ENCODE results near the gene WDR54. TPM values are rescaled to one million over a fixed set of nuclear protein-coding genes. Genes with fewer than 3 reads are reported as not detected.

The WDR54 gene
- total RNA-seq, 2 donors from 2014 or later: 6.1 to 6.2 TPM

DNA sequence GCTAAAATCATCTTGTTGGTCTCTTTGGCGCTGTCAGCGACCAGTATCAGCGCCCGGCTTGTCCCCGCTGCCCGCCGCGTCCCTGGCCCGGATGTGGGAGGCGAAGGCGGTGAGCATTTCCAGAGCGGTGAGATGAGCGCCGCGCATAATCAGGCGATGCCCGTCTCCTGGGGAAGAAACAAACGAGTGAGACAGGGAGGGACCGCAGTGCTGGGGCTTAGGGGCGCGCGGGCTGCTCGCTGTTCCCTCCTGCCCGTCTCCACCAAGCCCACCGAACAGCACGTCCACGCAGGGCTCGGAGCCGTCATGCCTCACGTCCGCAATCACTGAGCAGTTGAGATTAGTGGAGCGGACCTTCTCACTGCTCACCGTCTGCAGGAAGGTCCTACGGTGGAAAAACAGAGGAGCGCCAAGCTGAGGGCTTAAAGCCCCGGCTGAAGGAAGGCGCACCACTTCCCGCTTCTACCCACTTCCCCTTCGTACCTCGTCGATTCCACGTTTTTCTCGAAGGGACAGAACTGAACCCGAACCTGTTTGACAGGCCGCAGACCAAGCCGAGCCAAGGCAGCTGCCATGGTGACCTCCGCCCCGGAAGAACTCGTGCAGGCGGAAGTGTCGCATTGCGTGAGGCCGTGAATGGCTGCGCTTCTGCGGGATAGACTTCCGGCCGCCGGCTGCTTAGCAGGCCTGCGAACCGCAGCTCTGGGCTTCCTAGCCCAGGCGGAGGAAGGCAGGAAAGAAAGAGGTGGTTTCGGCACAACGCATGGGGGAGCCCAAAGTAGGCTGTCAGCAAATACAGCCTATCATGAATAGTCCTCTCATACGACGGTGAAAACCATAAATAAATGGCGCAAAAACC is 50.8 kb downstream of the WDR54 start, which contains the start of gene MRPL53:
TSS of gene MRPL53 (minus strand) at position 595 of the 859 bp plus-strand sequence. CDS start at position 575, 20 bp downstream.
- Histone ChIP-seq H3K27me3 (replicated peaks; ENCODE audit: insufficient read depth) (no peaks in the 10 kb centered on the region), H3K9me3 (no peaks in the 10 kb centered on the region), H3K36me3 (peaks cover 6% of the 10 kb centered on the region), H3K4me1 (ENCODE audit: control insufficient read depth in 1 of 2, low read depth in 2 of 2) (peaks cover 13 to 16% of the 10 kb centered on the region in 2 donors), H3K4me3 (peak within 1 kb of the TSS; percentile 72), H3K27ac (peak within 1 kb of the TSS; percentile 86 to 90)
- DNase-seq (ENCODE audit: low spot score) (peak; percentile 74), ATAC-seq (ENCODE audit: insufficient number of reproducible peaks, low FRiP score, low read depth) (peak; percentile 76)
- no peak for TF ChIP-seq CTCF (IDR thresholded peaks at IDR 0.05)

DNA sequence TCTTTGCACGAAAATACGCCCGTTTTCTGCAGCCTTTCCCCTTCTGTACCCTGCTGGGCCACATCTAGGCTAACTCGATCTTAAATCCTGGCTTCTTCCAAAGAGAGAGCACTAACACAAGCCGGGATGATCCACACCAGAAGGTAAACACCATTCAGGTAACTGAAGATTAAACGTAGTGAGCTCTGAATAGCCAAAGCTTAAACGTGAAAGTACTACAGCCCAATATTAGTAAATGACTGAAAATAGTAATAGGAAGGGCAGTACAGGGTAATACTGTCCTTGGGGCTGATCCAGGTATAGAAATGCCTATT is 51.4 kb downstream of the WDR54 start:
- H3K27me3 ChIP-seq (replicated peaks; ENCODE audit: insufficient read depth): no peaks in the 10 kb centered on the region
- H3K36me3 ChIP-seq: peaks cover 6% of the 10 kb centered on the region
- no peak for ATAC-seq (ENCODE audit: insufficient number of reproducible peaks, low FRiP score, low read depth)
- H3K9me3 ChIP-seq: no peaks in the 10 kb centered on the region
- peak overlapping the region; percentile 86 to 90 for H3K27ac ChIP-seq
- TF ChIP-seq CTCF (IDR thresholded peaks at IDR 0.05): no peak
- peak overlapping the region; percentile 72 for H3K4me3 ChIP-seq
- no peak for DNase-seq (ENCODE audit: low spot score)
- peaks cover 13 to 16% of the 10 kb centered on the region in 2 donors for H3K4me1 ChIP-seq (ENCODE audit: control insufficient read depth in 1 of 2, low read depth in 2 of 2)

DNA sequence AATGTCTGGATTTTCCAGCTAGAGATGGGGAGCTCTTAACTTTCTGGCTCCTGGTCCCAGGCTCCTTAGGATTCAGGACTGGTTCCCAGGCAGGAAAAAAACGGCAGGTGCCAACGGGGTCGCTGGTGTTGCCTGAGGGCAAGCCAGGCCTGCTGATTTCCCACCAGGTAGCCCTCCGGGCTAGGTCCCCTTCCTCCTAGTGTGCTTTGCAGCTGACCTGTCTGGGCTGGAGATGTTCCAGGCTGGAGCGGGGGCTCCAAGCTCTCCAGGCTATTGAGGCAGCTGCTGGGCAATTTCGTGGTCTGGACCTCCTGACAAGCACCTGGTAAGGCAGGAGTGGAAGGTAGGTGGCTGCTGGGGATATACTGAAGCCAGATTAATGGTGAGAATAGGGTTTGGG is 53.0 kb downstream of the WDR54 start:
- H3K4me1 ChIP-seq (ENCODE audit: control insufficient read depth in 1 of 2, low read depth in 2 of 2): peaks cover 13 to 16% of the 10 kb centered on the region in 2 donors
- no peaks in the 10 kb centered on the region for H3K27me3 ChIP-seq (replicated peaks; ENCODE audit: insufficient read depth)
- H3K4me3 ChIP-seq: no peak overlapping the region
- no peak overlapping the region for H3K27ac ChIP-seq
- no peaks in the 10 kb centered on the region for H3K9me3 ChIP-seq
- peaks cover 10% of the 10 kb centered on the region for H3K36me3 ChIP-seq
- DNase-seq (ENCODE audit: low spot score): no peak
- no peak for ATAC-seq (ENCODE audit: insufficient number of reproducible peaks, low FRiP score, low read depth)
- no peak for TF ChIP-seq CTCF (IDR thresholded peaks at IDR 0.05)

DNA sequence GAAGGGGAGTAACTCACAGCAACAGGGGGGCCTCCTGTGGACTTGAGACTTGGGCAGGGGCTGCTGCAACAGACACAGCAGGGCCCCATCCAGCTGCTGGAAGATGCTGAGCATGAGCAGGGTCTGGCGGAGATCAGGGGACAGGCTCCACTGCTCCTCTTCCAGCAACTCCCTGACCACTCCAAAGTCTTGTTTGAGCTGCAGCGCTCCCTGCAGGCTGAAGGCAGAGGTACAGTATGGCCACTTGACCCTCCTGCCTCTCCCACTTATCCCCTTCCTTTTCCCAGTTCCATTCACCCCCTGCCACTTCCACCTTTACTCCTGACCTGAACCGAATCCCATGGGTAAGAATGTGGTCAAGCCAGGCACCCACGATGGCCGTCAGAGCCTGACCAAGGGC is 53.4 kb downstream of the WDR54 start:
- Histone ChIP-seq H3K27me3 (replicated peaks; ENCODE audit: insufficient read depth) (no peaks in the 10 kb centered on the region), H3K4me1 (ENCODE audit: control insufficient read depth in 1 of 2, low read depth in 2 of 2) (peaks cover 13 to 16% of the 10 kb centered on the region in 2 donors), H3K27ac (no peak overlapping the region), H3K36me3 (peaks cover 10% of the 10 kb centered on the region), H3K9me3 (no peaks in the 10 kb centered on the region), H3K4me3 (no peak overlapping the region)
- no peak for TF ChIP-seq CTCF (IDR thresholded peaks at IDR 0.05)
- ATAC-seq (ENCODE audit: insufficient number of reproducible peaks, low FRiP score, low read depth): no peak
- DNase-seq (ENCODE audit: low spot score): no peak

Other genes with a start within 250 kb of the WDR54 start
- gene MOB1A, start 242.9 kb upstream of the WDR54 start, total RNA-seq: 100 to 1,000 TPM in 1 of 2 donors, 10 to 100 TPM in 1; 97.0 to 107 TPM
- gene MTHFD2, start 223.1 kb upstream of the WDR54 start, total RNA-seq: 100 to 1,000 TPM in 1 of 2 donors, 10 to 100 TPM in 1; 93.3 to 216 TPM
- gene SLC4A5, start 78.3 kb upstream of the WDR54 start, total RNA-seq: 1 to 10 TPM; 2.2 to 9.5 TPM
- gene DCTN1, start 41.4 kb upstream of the WDR54 start, total RNA-seq: 100 to 1,000 TPM; 123 to 332 TPM
- 1 to 10 TPM; 1.7 to 1.9 TPM for gene C2orf81, start 111 bp upstream of the WDR54 start, total RNA-seq
- 10 to 100 TPM; 23.2 to 25.6 TPM for gene RTKN, start 20.2 kb downstream of the WDR54 start, total RNA-seq
- gene INO80B, start 33.4 kb downstream of the WDR54 start, total RNA-seq: 10 to 100 TPM; 15.4 to 17.8 TPM
- gene WBP1, start 36.7 kb downstream of the WDR54 start, total RNA-seq: 10 to 100 TPM; 27.4 to 47.1 TPM
- 10 to 100 TPM; 42.0 to 55.9 TPM for gene MOGS, start 43.7 kb downstream of the WDR54 start, total RNA-seq
- gene MRPL53, start 51.0 kb downstream of the WDR54 start, total RNA-seq: 10 to 100 TPM; 14.6 to 40.8 TPM
- gene CCDC142, start 61.3 kb downstream of the WDR54 start, total RNA-seq: 10 to 100 TPM; 31.5 to 43.4 TPM
- gene TTC31, start 61.4 kb downstream of the WDR54 start, total RNA-seq: 10 to 100 TPM; 37.9 to 38.9 TPM
- under 1 TPM; 0.54 to 0.71 TPM for gene LBX2, start 77.9 kb downstream of the WDR54 start, total RNA-seq
- 1 to 10 TPM; 7.8 to 8.0 TPM for gene PCGF1, start 86.0 kb downstream of the WDR54 start, total RNA-seq
- gene TLX2, start 92.7 kb downstream of the WDR54 start, total RNA-seq: not detected
- 1 to 10 TPM in 1 of 2 donors, not detected in 1; 1.9 TPM for gene DQX1, start 104.5 kb downstream of the WDR54 start, total RNA-seq
- gene AUP1, start 108.0 kb downstream of the WDR54 start, total RNA-seq: 100 to 1,000 TPM in 1 of 2 donors, 10 to 100 TPM in 1; 85.5 to 113 TPM
- gene HTRA2, start 108.2 kb downstream of the WDR54 start, total RNA-seq: 10 to 100 TPM; 34.9 to 35.6 TPM
- gene LOXL3, start 132.2 kb downstream of the WDR54 start, total RNA-seq: 10 to 100 TPM; 16.6 to 24.9 TPM
- 10 to 100 TPM; 17.6 to 23.1 TPM for gene DOK1, start 133.0 kb downstream of the WDR54 start, total RNA-seq
- 1 to 10 TPM in 1 of 2 donors, not detected in 1; 4.5 TPM for gene M1AP, start 226.6 kb downstream of the WDR54 start, total RNA-seq
- 10 to 100 TPM in 1 of 2 donors, 1 to 10 TPM in 1; 9.5 to 27.6 TPM for gene SEMA4F, start 232.5 kb downstream of the WDR54 start, total RNA-seq

All from thoracic aorta (tissue), 2 donors.